Dedifferentiated amniotic fluid mesenchymal stem cell (primary cell): Measurements from ENCODE around the gene HIBADH.

Experiments
- DNase-seq: peaks from one replicate; pipeline ENCODE4 v3.0.0-alpha.2; 2016; ENCODE audit errors: extremely low spot score

The HIBADH gene

GRCh38 chr7:27491534-27491933 is 171.1 kb downstream of the HIBADH start:
- no peak for DNase-seq

- DNase-seq, result no peak
Observed at GRCh38 chr7:27487509-27487908, 175.2 kb downstream of the HIBADH start.

DNA sequence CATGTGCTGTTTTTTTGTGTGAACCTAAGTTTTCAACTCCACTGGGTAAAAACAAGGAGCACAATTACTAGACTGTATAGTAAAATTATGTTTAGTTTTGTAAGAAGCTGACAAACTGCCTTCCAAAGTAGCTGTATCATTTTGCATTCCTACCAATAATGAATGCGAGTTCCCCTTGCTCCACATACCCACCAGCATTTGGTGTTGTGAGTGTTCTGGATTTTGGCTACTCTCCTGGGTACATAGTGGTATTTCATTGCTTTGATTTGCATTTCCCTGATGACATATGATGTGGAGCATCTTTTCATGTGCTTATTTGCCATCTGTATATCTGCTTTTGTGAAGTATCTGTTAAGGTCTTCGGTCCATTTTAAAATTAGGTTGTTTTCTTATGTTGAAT is 178.2 kb downstream of the HIBADH start:
- DNase-seq, result no peak

DNA sequence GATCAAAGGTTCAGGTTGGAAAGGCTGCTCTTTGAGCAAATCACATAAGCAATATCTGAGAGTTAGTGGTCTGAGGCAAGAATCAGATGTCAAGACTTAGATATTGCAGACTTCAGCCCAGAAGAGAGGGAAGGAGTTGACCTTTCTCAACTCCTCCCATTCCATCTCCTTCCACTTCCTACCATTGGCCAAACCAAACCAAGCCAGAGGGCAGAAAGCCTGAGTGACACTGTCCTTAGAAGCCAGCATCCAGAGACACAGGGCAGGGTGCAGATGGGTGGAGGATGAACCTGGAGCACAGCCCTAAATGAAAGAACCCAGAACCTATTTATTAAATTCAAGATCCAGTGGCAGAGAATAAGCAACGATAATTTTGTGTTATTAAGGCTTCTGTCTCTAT is 180.5 kb downstream of the HIBADH start:
- no peak for DNase-seq

- no peak for DNase-seq
Observed at GRCh38 chr7:27478556-27478955, 184.1 kb downstream of the HIBADH start.

- DNase-seq, result no peak
Observed at GRCh38 chr7:27478084-27478483, 184.6 kb downstream of the HIBADH start.

GRCh38 chr7:27476493-27476892 is 186.2 kb downstream of the HIBADH start:
- DNase-seq, result no peak
